ENCODE data around the gene FBXL7. TPM values are rescaled to one million over a fixed set of nuclear protein-coding genes. Genes with fewer than 3 reads are reported as not detected.

Gene FBXL7
- total and polyA plus RNA-seq, 2 donors (not counting 3 experiments of a cell fraction or from before 2014, with no cell fraction given): 23.5 to 32.2 TPM

DNA sequence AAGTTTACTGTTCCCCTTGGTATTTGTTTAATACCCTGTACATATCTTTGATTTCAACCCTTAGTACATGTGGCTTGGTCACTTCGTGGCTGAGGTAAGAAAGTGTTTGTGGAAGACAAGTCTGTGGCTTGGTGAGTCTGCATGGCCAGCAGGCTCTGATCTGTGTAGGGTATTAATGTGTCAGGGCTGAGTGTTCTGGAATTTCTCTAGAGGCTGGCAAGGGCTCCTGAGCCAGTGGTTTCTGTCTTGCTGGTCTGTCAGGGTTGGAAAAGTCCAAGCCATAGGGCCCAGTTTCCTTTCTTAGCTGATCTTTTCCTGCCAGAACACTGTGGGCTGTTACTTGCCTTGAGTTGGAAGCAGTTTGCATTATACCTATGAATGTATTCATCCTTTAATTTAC lies 48.0 kb upstream of the FBXL7 start:
- intact Hi-C loops (cut with micrococcal nuclease): no loop called here
- Histone ChIP-seq H3K9me1 (replicated peaks; ENCODE audit: control insufficient read depth, extremely low read depth, insufficient read depth, low read length) (no peaks in the 10 kb centered on the region), H3K9ac (replicated peaks; ENCODE audit: extremely low read depth, insufficient read depth, low read length) (no peak overlapping the region), H3K79me2 (ENCODE audit: control insufficient read depth, insufficient read depth, low read length) (no peaks in the 10 kb centered on the region), H2AFZ (ENCODE audit: low read depth, low read length) (no peak overlapping the region), H3K4me2 (ENCODE audit: insufficient read depth, low read length) (no peak overlapping the region), H3K9me3 (replicated peaks; ENCODE audit: control insufficient read depth, insufficient read depth, low read length) (no peaks in the 10 kb centered on the region), H4K20me1 (replicated peaks; ENCODE audit: control insufficient read depth, extremely low read depth, insufficient read depth, low read length) (no peaks in the 10 kb centered on the region), H3K4me1 (ENCODE audit: control insufficient read depth, extremely low read depth, insufficient read depth, low read length) (no peaks in the 10 kb centered on the region), H3K27me3 (ENCODE audit: control insufficient read depth in 2 of 2, insufficient read depth in 2 of 2, low read length in 2 of 2) (peaks cover 3 to 4% of the 10 kb centered on the region in 2 experiments), H3K27ac (ENCODE audit: insufficient read depth, low read depth, low read length) (no peak overlapping the region), H3K4me3 (replicated peaks in 1 of 3; ENCODE audit: insufficient read depth in 1 of 3, low read depth in 1 of 3, low read length in 3 of 3) (no peak overlapping the region), H3K36me3 (ENCODE audit: control insufficient read depth in 2 of 2, extremely low read depth in 1 of 2, insufficient read depth in 2 of 2, low read length in 2 of 2) (no peaks in the 10 kb centered on the region)
- no peak for FAIRE-seq
- ChIA-PET CTCF (no interaction called here), POLR2A (no interaction called here)
- no peak for DNase-seq (ENCODE audit: low read depth, low spot score)
- dilution Hi-C loops (cut with MboI; ENCODE audit: extremely low pct_ligation_motif_present, low sequenced_read_pairs): no loop called here
- TF ChIP-seq, protein P1, sequence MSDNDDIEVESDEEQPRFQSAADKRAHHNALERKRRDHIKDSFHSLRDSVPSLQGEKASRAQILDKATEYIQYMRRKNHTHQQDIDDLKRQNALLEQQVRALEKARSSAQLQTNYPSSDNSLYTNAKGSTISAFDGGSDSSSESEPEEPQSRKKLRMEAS (IDR thresholded peaks at IDR 0.05; ENCODE audit: insufficient read depth, insufficient read length): no peak
- no peak for TF ChIP-seq EZH2 (IDR thresholded peaks at IDR 0.05; ENCODE audit: borderline replicate concordance, low read depth, low read length, severe bottlenecking)
- no peak for TF ChIP-seq MYC (IDR thresholded peaks at IDR 0.05; ENCODE audit: low read depth, low read length)
- TF ChIP-seq, protein P2, sequence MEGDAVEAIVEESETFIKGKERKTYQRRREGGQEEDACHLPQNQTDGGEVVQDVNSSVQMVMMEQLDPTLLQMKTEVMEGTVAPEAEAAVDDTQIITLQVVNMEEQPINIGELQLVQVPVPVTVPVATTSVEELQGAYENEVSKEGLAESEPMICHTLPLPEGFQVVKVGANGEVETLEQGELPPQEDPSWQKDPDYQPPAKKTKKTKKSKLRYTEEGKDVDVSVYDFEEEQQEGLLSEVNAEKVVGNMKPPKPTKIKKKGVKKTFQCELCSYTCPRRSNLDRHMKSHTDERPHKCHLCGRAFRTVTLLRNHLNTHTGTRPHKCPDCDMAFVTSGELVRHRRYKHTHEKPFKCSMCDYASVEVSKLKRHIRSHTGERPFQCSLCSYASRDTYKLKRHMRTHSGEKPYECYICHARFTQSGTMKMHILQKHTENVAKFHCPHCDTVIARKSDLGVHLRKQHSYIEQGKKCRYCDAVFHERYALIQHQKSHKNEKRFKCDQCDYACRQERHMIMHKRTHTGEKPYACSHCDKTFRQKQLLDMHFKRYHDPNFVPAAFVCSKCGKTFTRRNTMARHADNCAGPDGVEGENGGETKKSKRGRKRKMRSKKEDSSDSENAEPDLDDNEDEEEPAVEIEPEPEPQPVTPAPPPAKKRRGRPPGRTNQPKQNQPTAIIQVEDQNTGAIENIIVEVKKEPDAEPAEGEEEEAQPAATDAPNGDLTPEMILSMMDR (IDR thresholded peaks at IDR 0.05; ENCODE audit: extremely low read depth in 1 of 2, insufficient read depth in 1 of 2, low read depth in 1 of 2, low read length in 2 of 2): no peak
- no peak for TF ChIP-seq POLR2A (IDR thresholded peaks at IDR 0.05; ENCODE audit: low read depth, low read length)
- no peak for TF ChIP-seq GATA2 (IDR thresholded peaks at IDR 0.05; ENCODE audit: insufficient read depth, insufficient read length, low read depth, low read length)
- no peak for TF ChIP-seq JUN (IDR thresholded peaks at IDR 0.05; ENCODE audit: borderline replicate concordance, insufficient read depth, insufficient read length, low read depth)
- no peak for TF ChIP-seq FOS (IDR thresholded peaks at IDR 0.05; ENCODE audit: borderline replicate concordance, insufficient read depth, low read length)
- TF ChIP-seq POLR2AphosphoS5 (IDR thresholded peaks at IDR 0.05; ENCODE audit: insufficient read depth, low read depth, low read length): no peak
- BruUV-seq (replicated peaks): no TSS peak

Data from endothelial cell of umbilical vein (primary cell).